A549 (cell line): ENCODE results near the gene THOC7.

Experiments
- EP300 ChIP-seq, 2 experiments: fragments of >200 bp; sonication (Bioruptor Twin); formaldehyde crosslinking; IDR thresholded peaks; 2 replicates in 1 of 2; 3 replicates in 1 of 2; pipeline ENCODE4 v1.6.1; 2016 to 2017
- ESRRA ChIP-seq: fragments of 150-350 bp; IDR thresholded peaks from 2 replicates; pipeline ENCODE4 v1.6.1; 2014; ENCODE audit warnings: mild to moderate bottlenecking, low read length, borderline replicate concordance
- TF ChIP-seq, protein P1 (sequence below): fragments of >200 bp; sonication (Bioruptor Twin); formaldehyde crosslinking; IDR thresholded peaks from 3 replicates; pipeline ENCODE4 v1.5.1; 2016

DNA sequence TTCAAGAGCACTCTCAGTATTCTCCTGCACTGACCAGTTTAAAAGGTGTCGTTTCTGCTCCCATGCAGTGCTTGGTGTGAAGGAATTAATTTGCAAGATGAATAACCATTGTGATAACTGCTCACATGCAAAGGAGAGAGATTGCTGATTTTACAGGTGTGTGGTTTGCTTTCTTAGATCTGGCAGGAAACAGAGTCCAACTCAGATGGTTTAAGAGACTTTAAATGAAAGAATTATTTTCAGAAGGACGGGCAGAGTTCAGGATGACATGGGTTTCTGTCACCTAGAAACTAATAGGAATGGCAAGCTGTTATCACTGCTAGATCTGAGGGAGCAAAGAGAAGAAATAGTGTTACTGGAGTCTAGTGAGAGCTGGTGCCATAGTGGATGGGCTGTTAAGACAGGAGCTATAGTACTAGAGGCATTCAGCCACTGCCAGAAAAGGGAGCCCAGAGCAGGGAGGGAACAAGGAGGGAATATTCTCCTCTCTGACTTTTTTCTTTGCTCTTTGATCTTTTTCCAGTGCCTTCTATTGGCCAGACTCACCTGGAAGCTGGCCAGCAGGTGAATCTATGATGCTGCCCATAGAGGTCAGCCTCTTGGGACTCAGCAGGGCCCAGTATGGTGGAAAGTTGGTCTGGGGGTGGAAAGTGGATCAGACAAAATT lies 14.9 kb upstream of the THOC7 start:
- TF ChIP-seq ESRRA: no peak
- TF ChIP-seq, protein P1, sequence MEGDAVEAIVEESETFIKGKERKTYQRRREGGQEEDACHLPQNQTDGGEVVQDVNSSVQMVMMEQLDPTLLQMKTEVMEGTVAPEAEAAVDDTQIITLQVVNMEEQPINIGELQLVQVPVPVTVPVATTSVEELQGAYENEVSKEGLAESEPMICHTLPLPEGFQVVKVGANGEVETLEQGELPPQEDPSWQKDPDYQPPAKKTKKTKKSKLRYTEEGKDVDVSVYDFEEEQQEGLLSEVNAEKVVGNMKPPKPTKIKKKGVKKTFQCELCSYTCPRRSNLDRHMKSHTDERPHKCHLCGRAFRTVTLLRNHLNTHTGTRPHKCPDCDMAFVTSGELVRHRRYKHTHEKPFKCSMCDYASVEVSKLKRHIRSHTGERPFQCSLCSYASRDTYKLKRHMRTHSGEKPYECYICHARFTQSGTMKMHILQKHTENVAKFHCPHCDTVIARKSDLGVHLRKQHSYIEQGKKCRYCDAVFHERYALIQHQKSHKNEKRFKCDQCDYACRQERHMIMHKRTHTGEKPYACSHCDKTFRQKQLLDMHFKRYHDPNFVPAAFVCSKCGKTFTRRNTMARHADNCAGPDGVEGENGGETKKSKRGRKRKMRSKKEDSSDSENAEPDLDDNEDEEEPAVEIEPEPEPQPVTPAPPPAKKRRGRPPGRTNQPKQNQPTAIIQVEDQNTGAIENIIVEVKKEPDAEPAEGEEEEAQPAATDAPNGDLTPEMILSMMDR: no peak
- no peak for TF ChIP-seq EP300 (IDR thresholded peaks at IDR 0.05)
